Smooth muscle cell of the pulmonary artery (primary cell): ENCODE data around the gene BRI3. TPM values are rescaled to one million over a fixed set of nuclear protein-coding genes. Genes with fewer than 3 reads are reported as not detected.

Experiments
- total RNA-seq: library from RNA; depleted of rRNA; stranded (reverse); fragments of >200 nt; gene quantifications from 2 replicates; pipeline ENCODE4 v1.2.3, GENCODE V29; 2014

Gene BRI3, protein sequence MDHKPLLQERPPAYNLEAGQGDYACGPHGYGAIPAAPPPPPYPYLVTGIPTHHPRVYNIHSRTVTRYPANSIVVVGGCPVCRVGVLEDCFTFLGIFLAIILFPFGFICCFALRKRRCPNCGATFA
- total RNA-seq, result 104 and 180 TPM in 2 replicates

DNA sequence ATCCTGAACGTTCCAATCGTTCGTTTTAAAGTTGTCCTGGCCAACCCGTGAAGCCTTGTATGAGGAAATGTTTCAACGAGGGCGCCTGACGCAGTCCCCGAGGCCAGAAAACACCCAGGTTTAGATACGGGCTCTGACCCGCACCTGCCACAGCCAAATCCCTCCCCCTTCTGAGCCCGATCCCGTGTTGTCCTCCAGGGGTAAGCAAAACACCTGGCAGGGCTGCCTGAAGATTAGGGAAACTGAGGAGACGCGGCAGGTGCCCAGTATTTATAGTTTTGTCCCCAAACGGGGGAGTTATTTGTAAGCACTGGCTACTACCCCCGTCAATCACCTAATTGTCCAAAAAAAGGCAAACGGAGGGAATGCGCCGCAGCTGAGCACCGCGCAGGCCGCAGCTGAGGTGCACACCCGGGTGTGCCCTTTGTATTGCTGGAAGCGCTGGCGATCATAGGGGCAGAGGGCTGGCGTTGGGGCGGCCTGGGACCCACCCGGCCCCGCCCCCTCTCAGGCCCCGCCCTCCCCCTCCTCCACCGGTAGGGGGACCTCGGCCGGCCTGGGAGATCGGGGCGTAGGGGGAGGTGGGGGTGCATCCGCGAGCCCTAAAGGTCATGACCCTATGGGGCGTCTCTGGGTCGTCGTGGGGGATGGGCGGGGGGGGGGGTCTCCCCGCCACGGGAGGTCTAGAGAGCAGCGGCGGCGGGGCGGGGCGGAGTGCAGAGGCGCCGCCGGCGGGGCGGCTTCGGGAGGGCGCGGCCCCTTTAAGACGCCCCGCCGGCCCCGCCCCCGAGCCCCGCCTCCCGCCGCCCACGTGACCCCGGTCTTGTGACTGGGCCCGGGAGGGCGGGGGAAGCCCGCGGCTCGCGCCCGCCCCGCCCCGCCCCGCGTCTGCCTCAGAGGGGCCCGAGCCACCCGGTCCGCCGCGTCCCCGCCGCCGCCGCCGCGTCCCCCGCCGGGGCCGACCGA lies at the start of gene BRI3:
BRI3 (plus strand) TSS at position 896 of the 966 bp plus-strand sequence. CDS start 110 bp downstream, outside the sequence.

DNA sequence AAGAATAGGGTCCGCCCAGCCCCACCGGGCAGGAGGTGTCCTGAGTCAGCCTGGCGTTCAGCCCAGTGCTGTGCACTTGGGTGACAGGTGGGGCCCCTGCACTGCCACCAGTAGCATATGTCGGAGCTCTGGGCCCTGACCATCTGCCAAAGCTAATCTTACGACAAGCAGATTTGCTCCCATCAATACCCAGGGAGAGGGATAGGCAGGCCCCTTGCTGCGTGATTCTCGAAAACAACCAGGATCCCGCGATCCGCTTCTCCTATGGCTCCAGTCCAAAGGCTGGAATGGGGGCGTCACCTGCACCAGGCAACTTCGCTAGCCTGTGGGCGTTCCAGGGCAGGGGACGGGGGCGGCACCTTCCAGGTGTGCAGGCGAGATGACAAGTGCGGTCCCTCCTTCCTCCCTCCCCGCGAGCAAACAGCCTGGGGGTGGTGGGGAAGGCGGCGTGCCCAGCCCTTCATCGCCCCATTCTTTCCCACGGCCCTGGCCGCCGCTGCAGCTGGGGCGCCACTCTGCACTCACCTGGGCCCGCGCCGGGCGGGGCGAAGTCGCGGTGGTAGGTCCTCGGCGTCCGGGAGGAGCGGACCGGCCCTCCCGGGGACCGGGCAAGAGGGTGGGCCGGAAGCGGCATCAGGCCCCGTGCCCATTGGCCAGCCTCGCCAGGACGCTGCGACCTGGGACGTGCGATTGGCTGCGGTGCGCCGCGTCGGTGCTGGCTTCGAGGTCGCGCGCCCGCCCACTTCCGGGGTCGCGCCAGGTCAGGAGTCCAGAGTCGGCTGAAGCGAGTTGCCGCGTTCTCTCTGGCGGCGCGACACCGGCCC lies 29.7 kb upstream of the BRI3 start, which contains the start of gene TECPR1:
TECPR1 (minus strand) TSS at position 632 of the 824 bp plus-strand sequence. CDS start 6,086 bp downstream, outside the sequence.

Other genes with a start within 250 kb of the BRI3 start
- 11.0 and 11.8 TPM in 2 replicates for gene LMTK2, start 174.8 kb upstream of the BRI3 start, total RNA-seq
- gene BHLHA15, start 70.2 kb upstream of the BRI3 start, total RNA-seq, result 0.26 and 1.4 TPM in 2 replicates
- 32.3 and 32.9 TPM in 2 replicates for gene TECPR1, start 29.5 kb upstream of the BRI3 start, total RNA-seq
- gene BAIAP2L1, start 119.4 kb downstream of the BRI3 start, total RNA-seq, result 4.1 and 4.2 TPM in 2 replicates